Spleen (tissue), 11 donors: Measurements from ENCODE around the gene NPM3. TPM values are rescaled to one million over a fixed set of nuclear protein-coding genes. Genes with fewer than 3 reads are reported as not detected.

Source experiments
- DNase-seq: peaks from one replicate; pipeline ENCODE4 v3.0.0-alpha.2; 2020
- H3K27ac ChIP-seq, 8 donors: fragments of 200-600 bp; sonication (generic) in 7 of 8; 1 replicate in 4 of 8; 2 replicates in 4 of 8; pipeline versions ENCODE4 v1.5.0 to v1.8.0; 2016 to 2021; ENCODE audit warnings: inconsistent platforms in 4 of 8, mild to moderate bottlenecking in 4 of 8, moderate library complexity in 1 of 8
- H3K27me3 ChIP-seq, 7 donors: fragments of 200-600 bp; sonication (generic) in 6 of 7; replicated peaks in 1 of 7; 1 replicate in 4 of 7; 2 replicates in 3 of 7; pipeline versions ENCODE4 v1.5.0 to v1.8.0; 2016 to 2021; ENCODE audit warnings: inconsistent platforms in 3 of 7, mild to moderate bottlenecking in 1 of 7
- H3K36me3 ChIP-seq, 6 donors: fragments of 200-600 bp; sonication (generic) in 5 of 6; 1 replicate in 4 of 6; 2 replicates in 2 of 6; pipeline versions ENCODE4 v1.5.0 to v1.8.0; 2016 to 2021; ENCODE audit warnings: inconsistent platforms in 2 of 6
- H3K4me1 ChIP-seq, 6 donors: fragments of 200-600 bp; sonication (generic) in 5 of 6; 1 replicate in 3 of 6; 2 replicates in 3 of 6; pipeline versions ENCODE4 v1.5.0 to v1.8.0; 2016 to 2021; ENCODE audit warnings: inconsistent platforms in 3 of 6
- H3K4me3 ChIP-seq, 8 donors: fragments of 200-600 bp; sonication (generic) in 7 of 8; 1 replicate in 4 of 8; 2 replicates in 4 of 8; pipeline versions ENCODE4 v1.5.0 to v1.8.0; 2016 to 2021; ENCODE audit warnings: inconsistent platforms in 4 of 8, mild to moderate bottlenecking in 4 of 8, moderate library complexity in 2 of 8
- H3K9me3 ChIP-seq, 8 donors: fragments of 200-600 bp; sonication (generic) in 7 of 8; 1 replicate in 4 of 8; 2 replicates in 4 of 8; pipeline versions ENCODE4 v1.5.0 to v1.8.0; 2016 to 2021; ENCODE audit warnings: inconsistent platforms in 4 of 8
- CTCF ChIP-seq, 11 experiments: fragments of 200-600 bp in 7 of 11; fragments of 450-650 bp in 4 of 11; sonication (generic) in 4 of 11; IDR thresholded peaks in 8 of 11; conservative IDR thresholded peaks in 3 of 11; 1 replicate in 7 of 11; 2 replicates in 4 of 11; pipeline versions ENCODE4 v1.4.0 to v1.8.0; 2016 to 2021; ENCODE audit warnings: antibody characterized with exemption in 11 of 11, inconsistent platforms in 4 of 11, mild to moderate bottlenecking in 1 of 11
- POLR2A ChIP-seq, 3 donors: fragments of 450-650 bp; IDR thresholded peaks; one replicate each; pipeline ENCODE4 v1.5.1; 2017; ENCODE audit warnings: antibody characterized with exemption in 3 of 3, mild to moderate bottlenecking in 1 of 3
- POLR2AphosphoS5 ChIP-seq, 3 donors: sonication (generic); formaldehyde crosslinking; IDR thresholded peaks; one replicate each; pipeline ENCODE4 v1.5.1; 2017; ENCODE audit warnings: antibody characterized with exemption in 3 of 3
- WGBS, 5 donors: extraction: QIAGEN DNeasy Blood & Tissue Kit in 3 of 5; methylation state at CpG; one replicate each; pipeline versions ENCODE4 v1.1.5 to v1.1.7; 2013 to 2018; 5-methylcytosine and 5-hydroxymethylcytosine counted together
- intact Hi-C: fragments of 100-400 bp; cut with DNase I; formaldehyde crosslinking; loops from one replicate; pipeline ENCODE4 v1.15.0; 2023; ENCODE audit warnings: low total_unique reads
- polyA plus RNA-seq, 3 donors: library from polyadenylated mRNA; stranded (reverse); fragments of 200-250 nt; gene quantifications; one replicate each; pipeline ENCODE4 v1.2.1, GENCODE V29; 2013
- total RNA-seq, 7 donors: library from RNA; depleted of rRNA in 3 of 7; stranded (reverse); fragments of >200 nt in 3 of 7; fragmentation: NEBNext Ultra II Directional in 4 of 7; extraction: Animal tissue kit (Norgen Biotek cat#: 25700) in 4 of 7; gene quantifications; one replicate each; pipeline versions ENCODE4 v1.1.0 to v1.2.1, GENCODE V29; 2016 to 2021
- donor health status: healthy with polysubstance abuse.
- donor health status: DM: no; HTN: no; CAD: no; lungs with moderate emphysema.
- donor health status: DM: no; HTN: no; CAD: no.
- donor health status: Bipolar disorder and iron deficiency.
- donor health status: healthy.
- donor health status: DM: no; HTN: no; CAD: no.
- donor health status: DM: yes; HTN: yes; CAD: no.

NPM3 gene
- total and polyA plus RNA-seq, 10 donors = 16.8 to 54.6 (median 28.6) TPM

- intact Hi-C loops = no loop called here
- peaks cover 8 to 29% (median 25%) of the 10 kb centered on the region in 6 donors for H3K4me1 ChIP-seq
- no peaks in the 10 kb centered on the region for H3K36me3 ChIP-seq
- DNase-seq = no peak
- TF ChIP-seq POLR2A (IDR thresholded peaks at IDR 0.05) (no peak), POLR2AphosphoS5 (IDR thresholded peaks at IDR 0.05) (no peak), CTCF (IDR thresholded peaks at IDR 0.05 in 8 of 11, conservative IDR thresholded peaks at IDR 0.05 in 3 of 11) (no peak)
- H3K4me3 ChIP-seq = no peak overlapping the region
- 84 to 94% (median 91%) methylated on average over 10 of the region's 10 CpGs for WGBS, 5 donors
- no peak overlapping the region for H3K27ac ChIP-seq
- H3K9me3 ChIP-seq = no peaks in the 10 kb centered on the region
- peaks cover 4 to 96% (median 67%) of the 10 kb centered on the region in 7 donors for H3K27me3 ChIP-seq
Observed at GRCh38 chr10:101771380-101771779, 11.9 kb downstream of the NPM3 start.

GRCh38 chr10:101770331-101771215 lies 12.7 kb downstream of the NPM3 start:
- no peaks in the 10 kb centered on the region for H3K9me3 ChIP-seq
- H3K27me3 ChIP-seq = peaks cover 4 to 96% (median 61%) of the 10 kb centered on the region in 7 donors
- H3K27ac ChIP-seq = no peak overlapping the region
- peaks cover 8 to 24% (median 19%) of the 10 kb centered on the region in 6 donors for H3K4me1 ChIP-seq
- no peaks in the 10 kb centered on the region for H3K36me3 ChIP-seq
- TF ChIP-seq CTCF (IDR thresholded peaks at IDR 0.05 in 8 of 11, conservative IDR thresholded peaks at IDR 0.05 in 3 of 11) (no peak), POLR2AphosphoS5 (IDR thresholded peaks at IDR 0.05) (no peak), POLR2A (IDR thresholded peaks at IDR 0.05) (no peak)
- DNase-seq = no peak
- intact Hi-C loops = no loop called here
- H3K4me3 ChIP-seq = no peak overlapping the region
- 74 to 86% (median 75%) methylated on average over 30 to 41 of the region's 41 CpGs for WGBS, 5 donors

- intact Hi-C loops = no loop called here
- no peak for TF ChIP-seq POLR2A (IDR thresholded peaks at IDR 0.05)
- no peak for TF ChIP-seq CTCF (IDR thresholded peaks at IDR 0.05 in 8 of 11, conservative IDR thresholded peaks at IDR 0.05 in 3 of 11)
- TF ChIP-seq POLR2AphosphoS5 (IDR thresholded peaks at IDR 0.05) = no peak
- Histone ChIP-seq H3K4me3 (no peak overlapping the region), H3K27me3 (peaks cover 0 to 93% (median 52%) of the 10 kb centered on the region in 7 donors), H3K27ac (no peak overlapping the region), H3K9me3 (no peaks in the 10 kb centered on the region), H3K36me3 (no peaks in the 10 kb centered on the region), H3K4me1 (peaks cover 0 to 15% (median 10%) of the 10 kb centered on the region in 6 donors)
- whole genome bisulfite sequencing, 5 donors = 84 to 93% (median 85%) methylated on average over 3 to 5 of the region's 5 CpGs
- no peak for DNase-seq
Observed at GRCh38 chr10:101769541-101770180, 13.6 kb downstream of the NPM3 start.

DNA sequence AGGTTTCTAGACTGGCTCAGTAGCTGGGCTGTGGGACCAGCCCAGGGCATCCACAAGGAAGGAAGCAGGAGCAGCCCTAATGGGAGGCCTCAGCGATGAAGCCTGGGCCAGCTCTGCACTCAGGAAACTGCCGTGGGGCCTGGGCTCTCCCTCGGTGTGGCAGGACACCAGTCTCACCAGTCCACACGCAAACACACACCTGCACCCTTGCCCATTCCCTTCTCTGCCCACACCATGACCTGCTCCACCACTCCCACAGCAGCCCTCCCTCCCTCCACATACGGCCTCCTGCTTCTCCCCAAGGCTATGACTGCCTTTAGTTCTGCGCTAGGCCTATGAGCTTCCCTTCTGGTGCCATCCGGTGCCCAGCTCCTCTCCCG lies 14.5 kb downstream of the NPM3 start:
- TF ChIP-seq CTCF (IDR thresholded peaks at IDR 0.05 in 8 of 11, conservative IDR thresholded peaks at IDR 0.05 in 3 of 11) (no peak), POLR2A (IDR thresholded peaks at IDR 0.05) (no peak), POLR2AphosphoS5 (IDR thresholded peaks at IDR 0.05) (no peak)
- 68 to 87% (median 76%) methylated on average over 6 to 8 of the region's 8 CpGs for whole genome bisulfite sequencing, 5 donors
- intact Hi-C loops = no loop called here
- no peaks in the 10 kb centered on the region for H3K36me3 ChIP-seq
- DNase-seq = no peak
- no peaks in the 10 kb centered on the region for H3K9me3 ChIP-seq
- H3K4me1 ChIP-seq = peaks cover 0 to 6% (median 2%) of the 10 kb centered on the region in 6 donors
- peaks cover 0 to 84% (median 43%) of the 10 kb centered on the region in 7 donors for H3K27me3 ChIP-seq
- H3K27ac ChIP-seq = no peak overlapping the region
- H3K4me3 ChIP-seq = no peak overlapping the region
